PC-3 (cell line): ENCODE results near the gene PTBP1.
"Not testable (repeated sequence)": the region's sequence is repeated elsewhere in the genome, so short reads cannot be mapped to it uniquely, and the experiment has no call there.

Source experiments
- EZH2 ChIP-seq: fragments of 300-600 bp; sonication (generic); IDR thresholded peaks from one replicate; pipeline ENCODE4 v1.6.1; 2017; ENCODE audit warnings: antibody characterized with exemption, mild to moderate bottlenecking, low read length; ENCODE audit not compliant: unreplicated experiment
- TF ChIP-seq, protein P1 (sequence below): fragments of 300-600 bp; sonication (generic); conservative IDR thresholded peaks from 2 replicates; pipeline ENCODE4 v1.5.1; 2017; ENCODE audit warnings: antibody characterized with exemption, low read depth, mild to moderate bottlenecking, low read length

DNA sequence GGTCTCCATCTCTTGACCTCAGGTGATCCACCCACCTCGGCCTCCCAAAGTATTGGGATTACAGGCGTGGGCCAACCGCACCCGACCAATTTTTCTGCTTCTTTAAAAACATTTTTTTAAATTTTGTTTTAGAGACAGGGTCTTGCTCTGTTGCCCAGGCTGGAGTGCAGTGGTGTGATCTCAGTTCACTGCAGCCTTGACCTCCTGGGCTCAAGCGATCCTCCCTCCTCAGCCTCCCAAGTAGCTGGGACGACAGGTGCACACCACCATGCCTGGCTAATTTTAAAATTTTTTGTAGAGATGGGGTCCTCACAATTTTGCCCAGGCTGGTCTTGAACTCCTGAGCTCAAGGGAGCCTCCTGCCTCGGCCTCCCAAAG lies 45.5 kb downstream of the PTBP1 start:
- TF ChIP-seq, protein P1, sequence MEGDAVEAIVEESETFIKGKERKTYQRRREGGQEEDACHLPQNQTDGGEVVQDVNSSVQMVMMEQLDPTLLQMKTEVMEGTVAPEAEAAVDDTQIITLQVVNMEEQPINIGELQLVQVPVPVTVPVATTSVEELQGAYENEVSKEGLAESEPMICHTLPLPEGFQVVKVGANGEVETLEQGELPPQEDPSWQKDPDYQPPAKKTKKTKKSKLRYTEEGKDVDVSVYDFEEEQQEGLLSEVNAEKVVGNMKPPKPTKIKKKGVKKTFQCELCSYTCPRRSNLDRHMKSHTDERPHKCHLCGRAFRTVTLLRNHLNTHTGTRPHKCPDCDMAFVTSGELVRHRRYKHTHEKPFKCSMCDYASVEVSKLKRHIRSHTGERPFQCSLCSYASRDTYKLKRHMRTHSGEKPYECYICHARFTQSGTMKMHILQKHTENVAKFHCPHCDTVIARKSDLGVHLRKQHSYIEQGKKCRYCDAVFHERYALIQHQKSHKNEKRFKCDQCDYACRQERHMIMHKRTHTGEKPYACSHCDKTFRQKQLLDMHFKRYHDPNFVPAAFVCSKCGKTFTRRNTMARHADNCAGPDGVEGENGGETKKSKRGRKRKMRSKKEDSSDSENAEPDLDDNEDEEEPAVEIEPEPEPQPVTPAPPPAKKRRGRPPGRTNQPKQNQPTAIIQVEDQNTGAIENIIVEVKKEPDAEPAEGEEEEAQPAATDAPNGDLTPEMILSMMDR: not testable (repeated sequence)
- not testable (repeated sequence) for TF ChIP-seq EZH2
